Measurements from ENCODE around the gene SHC1. TPM values are rescaled to one million over a fixed set of nuclear protein-coding genes. Genes with fewer than 3 reads are reported as not detected.

SHC1 gene
- polyA plus RNA-seq, 1 experiment: 653 TPM

DNA sequence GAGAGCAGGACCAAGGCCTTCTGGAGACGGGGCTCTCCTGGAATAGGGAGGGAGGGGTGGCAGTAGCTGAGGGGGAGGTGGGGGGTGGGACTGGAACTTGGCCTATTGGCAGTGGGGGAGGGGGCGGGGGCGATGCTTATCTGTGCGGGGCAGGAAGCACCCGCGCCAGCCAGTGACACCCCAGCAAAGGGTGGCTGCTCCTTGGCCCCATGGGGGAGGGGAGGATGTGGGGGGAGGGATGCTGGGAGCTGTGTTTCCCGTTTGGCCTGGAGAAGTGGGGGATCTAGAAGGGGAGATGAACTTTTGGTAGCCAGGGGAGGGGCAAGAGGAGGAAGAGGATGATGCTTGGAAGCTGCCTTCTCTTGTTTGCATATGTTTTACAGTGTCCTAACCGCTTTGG lies 43.1 kb upstream of the SHC1 start:
- H3K27me3 ChIP-seq (ENCODE audit: control insufficient read depth, insufficient read depth, low read length): no peaks in the 10 kb centered on the region
- CTCF ChIA-PET: interaction anchor here (10.2 kb wide), 1 partner anchor 18 kb away, joined by 95 read pairs; the partner anchor contains the start of gene LENEP
- TF ChIP-seq, protein P1, sequence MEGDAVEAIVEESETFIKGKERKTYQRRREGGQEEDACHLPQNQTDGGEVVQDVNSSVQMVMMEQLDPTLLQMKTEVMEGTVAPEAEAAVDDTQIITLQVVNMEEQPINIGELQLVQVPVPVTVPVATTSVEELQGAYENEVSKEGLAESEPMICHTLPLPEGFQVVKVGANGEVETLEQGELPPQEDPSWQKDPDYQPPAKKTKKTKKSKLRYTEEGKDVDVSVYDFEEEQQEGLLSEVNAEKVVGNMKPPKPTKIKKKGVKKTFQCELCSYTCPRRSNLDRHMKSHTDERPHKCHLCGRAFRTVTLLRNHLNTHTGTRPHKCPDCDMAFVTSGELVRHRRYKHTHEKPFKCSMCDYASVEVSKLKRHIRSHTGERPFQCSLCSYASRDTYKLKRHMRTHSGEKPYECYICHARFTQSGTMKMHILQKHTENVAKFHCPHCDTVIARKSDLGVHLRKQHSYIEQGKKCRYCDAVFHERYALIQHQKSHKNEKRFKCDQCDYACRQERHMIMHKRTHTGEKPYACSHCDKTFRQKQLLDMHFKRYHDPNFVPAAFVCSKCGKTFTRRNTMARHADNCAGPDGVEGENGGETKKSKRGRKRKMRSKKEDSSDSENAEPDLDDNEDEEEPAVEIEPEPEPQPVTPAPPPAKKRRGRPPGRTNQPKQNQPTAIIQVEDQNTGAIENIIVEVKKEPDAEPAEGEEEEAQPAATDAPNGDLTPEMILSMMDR (IDR thresholded peaks at IDR 0.05; ENCODE audit: insufficient read depth, low read depth, low read length): no peak
- POLR2A ChIA-PET: no interaction called here
- H3K36me3 ChIP-seq (ENCODE audit: control insufficient read depth, insufficient read depth, low read length): peaks cover 9% of the 10 kb centered on the region
- no peak for DNase-seq (ENCODE audit: low read depth)
- H3K4me3 ChIP-seq (ENCODE audit: low read depth, low read length): no peak overlapping the region

DNA sequence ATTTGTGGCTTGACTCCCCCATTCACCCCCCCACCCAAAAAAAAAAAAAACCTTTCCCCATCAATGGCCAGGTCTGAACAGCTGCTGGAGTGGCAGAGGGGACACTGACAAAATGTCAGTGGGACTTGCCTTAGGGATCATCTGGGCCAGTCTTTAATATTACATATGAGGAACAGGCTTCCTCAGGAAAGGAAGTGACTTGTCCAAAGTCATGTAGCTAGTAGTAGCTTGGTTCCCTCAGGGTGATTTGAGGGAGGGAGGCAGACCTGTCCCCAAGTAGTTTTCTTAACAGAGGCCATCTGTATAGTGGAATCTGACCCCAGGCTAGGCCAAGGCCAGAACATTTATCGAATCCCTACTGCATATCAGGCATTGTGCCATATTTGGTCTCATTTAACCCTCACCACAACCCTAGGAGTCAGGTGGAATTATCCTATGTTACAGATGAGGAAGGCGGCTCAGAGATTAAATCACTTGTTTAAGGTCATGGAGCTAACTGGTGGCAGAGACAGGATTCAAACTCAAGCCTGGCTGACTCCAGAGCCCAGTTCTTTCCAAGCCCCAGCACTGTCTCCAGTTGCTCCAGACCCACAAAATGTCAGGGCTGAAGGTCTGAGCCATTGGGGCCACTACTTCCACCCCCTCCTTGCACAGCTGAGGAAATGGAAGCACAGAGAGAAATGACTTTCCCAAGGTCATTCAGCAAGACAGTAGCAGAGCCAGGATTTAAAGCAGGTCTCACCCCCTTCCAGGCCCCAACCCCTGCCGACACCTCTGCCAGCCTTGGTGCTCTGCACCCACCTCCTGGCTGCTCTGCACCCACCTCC lies 42.4 kb upstream of the SHC1 start:
- Histone ChIP-seq H3K36me3 (ENCODE audit: control insufficient read depth, insufficient read depth, low read length) (peaks cover 8% of the 10 kb centered on the region), H3K4me3 (ENCODE audit: low read depth, low read length) (no peak overlapping the region), H3K27me3 (ENCODE audit: control insufficient read depth, insufficient read depth, low read length) (no peaks in the 10 kb centered on the region)
- DNase-seq (ENCODE audit: low read depth): no peak
- POLR2A ChIA-PET: no interaction called here
- CTCF ChIA-PET: interaction anchor here (10.2 kb wide), 1 partner anchor 17 kb away, joined by 95 read pairs; the partner anchor contains the start of gene LENEP
- TF ChIP-seq, protein P1 (IDR thresholded peaks at IDR 0.05; ENCODE audit: insufficient read depth, low read depth, low read length): no peak

DNA sequence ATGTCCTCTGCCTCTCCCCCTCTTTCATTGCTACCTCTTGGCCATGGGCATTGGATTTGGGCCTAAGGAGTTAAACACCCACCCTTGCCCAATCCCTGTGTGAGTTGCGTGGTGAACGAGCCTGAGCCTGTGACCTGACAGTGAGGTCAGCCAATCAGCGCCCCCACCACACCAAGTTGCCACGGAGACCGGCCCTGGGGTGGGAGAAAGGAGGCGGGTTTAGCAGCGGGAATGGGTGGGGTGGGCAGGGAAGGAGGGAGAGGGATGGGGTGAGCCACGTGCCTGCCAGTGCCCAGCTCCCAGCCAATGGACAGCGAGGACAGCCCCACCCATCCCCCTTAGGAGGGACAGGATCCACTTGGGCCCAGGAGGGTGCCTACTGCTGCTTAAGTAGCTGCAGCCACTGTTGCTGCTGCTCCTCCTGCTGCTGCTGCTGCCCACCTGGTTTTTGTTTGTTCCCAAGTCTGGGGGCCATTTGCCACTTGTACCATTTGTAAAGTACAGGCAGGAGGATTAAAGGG lies 41.5 kb upstream of the SHC1 start:
- H3K27me3 ChIP-seq (ENCODE audit: control insufficient read depth, insufficient read depth, low read length): no peaks in the 10 kb centered on the region
- ChIA-PET CTCF (interaction anchor here (1.1 to 10.2 kb wide), 3 partner anchors 16 to 50 kb away, joined by 3 to 95 read pairs (median 3); partner anchors contain the start of genes LENEP and PYGO2), POLR2A (no interaction called here)
- no peak overlapping the region for H3K4me3 ChIP-seq (ENCODE audit: low read depth, low read length)
- H3K36me3 ChIP-seq (ENCODE audit: control insufficient read depth, insufficient read depth, low read length): peaks cover 11% of the 10 kb centered on the region
- no peak for DNase-seq (ENCODE audit: low read depth)
- TF ChIP-seq, protein P1 (IDR thresholded peaks at IDR 0.05; ENCODE audit: insufficient read depth, low read depth, low read length): no peak

DNA sequence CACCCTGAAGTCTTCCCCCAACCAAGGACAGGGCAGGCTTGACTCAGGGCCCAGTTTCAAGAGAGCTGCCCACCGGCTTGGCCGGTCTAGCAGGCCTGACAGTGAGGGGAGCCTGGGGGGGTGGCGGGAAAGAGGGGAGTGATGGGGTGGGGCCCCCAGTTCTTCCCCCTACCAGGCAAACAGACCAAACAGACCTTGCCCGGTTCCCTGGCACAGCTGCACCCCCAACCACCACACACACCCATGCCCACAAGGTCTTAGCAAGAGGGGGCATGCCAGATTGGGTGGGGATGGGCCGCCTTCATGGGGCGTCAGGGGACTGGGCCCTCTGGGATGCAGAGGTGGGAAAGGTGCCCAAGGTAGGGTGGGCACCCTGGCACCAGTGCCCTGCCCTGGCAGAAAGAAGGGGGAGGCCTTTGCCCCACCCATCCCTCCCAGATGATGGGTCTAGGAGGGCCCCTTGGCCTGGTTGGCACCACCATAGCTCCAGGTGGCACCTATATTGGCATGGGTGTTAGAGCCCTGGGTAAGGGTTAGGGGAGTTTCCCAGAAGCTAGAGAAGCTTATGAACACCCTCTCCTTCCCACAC lies 41.0 kb upstream of the SHC1 start:
- TF ChIP-seq, protein P1 (IDR thresholded peaks at IDR 0.05; ENCODE audit: insufficient read depth, low read depth, low read length): no peak
- no peaks in the 10 kb centered on the region for H3K27me3 ChIP-seq (ENCODE audit: control insufficient read depth, insufficient read depth, low read length)
- H3K36me3 ChIP-seq (ENCODE audit: control insufficient read depth, insufficient read depth, low read length): peaks cover 11% of the 10 kb centered on the region
- H3K4me3 ChIP-seq (ENCODE audit: low read depth, low read length): no peak overlapping the region
- no peak for DNase-seq (ENCODE audit: low read depth)
- ChIA-PET POLR2A (no interaction called here), CTCF (interaction anchor here (1.1 to 10.2 kb wide), 3 partner anchors 15 to 49 kb away, joined by 3 to 95 read pairs (median 3); partner anchors contain the start of genes LENEP and PYGO2)

DNA sequence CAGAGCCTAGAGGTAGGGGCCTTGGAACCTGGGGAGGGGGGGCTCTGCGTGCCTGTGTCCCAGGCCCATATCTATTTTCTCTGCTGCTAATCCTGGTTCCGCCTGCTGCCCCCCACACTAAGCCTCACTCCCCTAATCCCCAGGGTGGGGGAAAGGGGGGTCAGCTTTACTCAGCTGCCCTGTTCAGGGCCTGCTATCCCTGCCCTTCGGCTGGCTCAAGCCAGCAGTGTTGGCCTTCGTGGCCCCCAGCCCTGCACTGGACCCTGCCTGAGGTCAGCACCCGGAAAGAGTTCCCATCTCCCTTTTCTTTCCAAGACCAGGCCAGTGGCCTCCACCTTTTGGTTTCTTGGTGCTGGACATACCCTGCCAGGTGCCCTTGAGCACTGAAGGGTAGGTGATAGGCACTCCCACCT lies 40.5 kb upstream of the SHC1 start:
- TF ChIP-seq, protein P1 (IDR thresholded peaks at IDR 0.05; ENCODE audit: insufficient read depth, low read depth, low read length): no peak
- ChIA-PET CTCF (interaction anchor here (1.0 to 10.2 kb wide), 3 partner anchors 15 to 34 kb away, joined by 3 to 95 read pairs (median 3); partner anchors contain the start of gene LENEP), POLR2A (no interaction called here)
- Histone ChIP-seq H3K36me3 (ENCODE audit: control insufficient read depth, insufficient read depth, low read length) (peaks cover 11% of the 10 kb centered on the region), H3K27me3 (ENCODE audit: control insufficient read depth, insufficient read depth, low read length) (no peaks in the 10 kb centered on the region), H3K4me3 (ENCODE audit: low read depth, low read length) (no peak overlapping the region)
- DNase-seq (ENCODE audit: low read depth): no peak

Data from BJ (cell line).